Tibial artery (tissue), 4 donors: ENCODE results near the gene ANAPC16.
"Not testable (repeated sequence)": the region's sequence is repeated elsewhere in the genome, so short reads cannot be mapped to it uniquely, and the experiment has no call there.

Experiments used
- DNase-seq, 2 donors: peaks; one replicate each; pipeline ENCODE4 v3.0.0-alpha.2; 2019
- H3K27ac ChIP-seq, 2 donors: fragments of 200-600 bp; sonication (generic) in 1 of 2; 1 replicate in 1 of 2; 2 replicates in 1 of 2; pipeline ENCODE4 v1.5.1; 2018 to 2019; ENCODE audit warnings: mild to moderate bottlenecking in 1 of 2
- H3K27me3 ChIP-seq, 2 donors: fragments of 200-600 bp; sonication (generic) in 1 of 2; one replicate each; pipeline versions ENCODE4 v1.5.1 to v1.6.0; 2016 to 2019
- H3K36me3 ChIP-seq, 3 donors: fragments of 200-600 bp; sonication (generic) in 2 of 3; one replicate each; pipeline ENCODE4 v1.5.1; 2016 to 2019; ENCODE audit warnings: mild to moderate bottlenecking in 2 of 3
- H3K4me1 ChIP-seq, 4 donors: fragments of 200-600 bp; sonication (generic) in 2 of 4; 1 replicate in 3 of 4; 2 replicates in 1 of 4; pipeline ENCODE4 v1.5.1; 2016 to 2019
- H3K4me3 ChIP-seq, 2 donors: fragments of 200-600 bp; sonication (generic) in 1 of 2; 1 replicate in 1 of 2; 2 replicates in 1 of 2; pipeline ENCODE4 v1.5.1; 2018 to 2019; ENCODE audit warnings: mild to moderate bottlenecking in 2 of 2
- H3K9me3 ChIP-seq, 3 donors: fragments of 200-600 bp; sonication (generic) in 1 of 3; one replicate each; pipeline ENCODE4 v1.5.1; 2016 to 2019
- CTCF ChIP-seq, 2 experiments: fragments of 200-600 bp in 1 of 2; fragments of 450-650 bp in 1 of 2; IDR thresholded peaks; one replicate each; pipeline ENCODE4 v1.5.1; 2017 to 2019; ENCODE audit warnings: antibody characterized with exemption in 2 of 2, mild to moderate bottlenecking in 1 of 2, moderate library complexity in 1 of 2
- intact Hi-C: fragments of 100-400 bp; cut with DNase I; formaldehyde crosslinking; loops from one replicate; pipeline ENCODE4 v1.15.0; 2023; ENCODE audit warnings: low total_unique reads

ANAPC16 gene

GRCh38 chr10:72244573-72245038 is 28.8 kb downstream of the ANAPC16 start:
- intact Hi-C loops, result loop anchor here (10.0 kb wide), 1 partner anchor 260 kb away; no protein-coding TSS in a partner anchor
- H3K9me3 ChIP-seq, result no peaks in the 10 kb centered on the region
- H3K4me1 ChIP-seq, result peaks cover 7 to 83% (median 75%) of the 10 kb centered on the region in 4 donors
- H3K27me3 ChIP-seq, result no peaks in the 10 kb centered on the region
- TF ChIP-seq CTCF (IDR thresholded peaks at IDR 0.05), result no peak
- H3K36me3 ChIP-seq, result no peaks in the 10 kb centered on the region
- H3K27ac ChIP-seq, result peak overlapping the region; percentile 85 to 91
- no peak for DNase-seq
- H3K4me3 ChIP-seq, result no peak overlapping the region

- H3K36me3 ChIP-seq, result no peaks in the 10 kb centered on the region
- no peaks in the 10 kb centered on the region for H3K9me3 ChIP-seq
- no peaks in the 10 kb centered on the region for H3K27me3 ChIP-seq
- intact Hi-C loops, result loop anchor here (10.0 kb wide), 1 partner anchor 261 kb away; no protein-coding TSS in a partner anchor
- TF ChIP-seq CTCF (IDR thresholded peaks at IDR 0.05), result no peak
- no peak overlapping the region for H3K4me3 ChIP-seq
- peak overlapping the region; percentile 85 to 91 for H3K27ac ChIP-seq
- peaks cover 7 to 98% (median 88%) of the 10 kb centered on the region in 4 donors for H3K4me1 ChIP-seq
- no peak for DNase-seq
These were observed 30.2 kb downstream of the ANAPC16 start for GRCh38 chr10:72245949-72246525.

- H3K4me1 ChIP-seq, result peaks cover 11 to 99% (median 85%) of the 10 kb centered on the region in 4 donors
- peak overlapping the region; percentile 85 to 91 for H3K27ac ChIP-seq
- peak overlapping the region; percentile 28 to 37 for H3K4me3 ChIP-seq
- no peak for TF ChIP-seq CTCF (IDR thresholded peaks at IDR 0.05)
- no peaks in the 10 kb centered on the region for H3K27me3 ChIP-seq
- H3K36me3 ChIP-seq, result no peaks in the 10 kb centered on the region
- peak; percentile 93 to 97 for DNase-seq
- intact Hi-C loops, result loop anchor here (2.0 to 10.0 kb wide), 2 partner anchors 24 to 264 kb away; partner anchors contain the start of gene DDIT4
- no peaks in the 10 kb centered on the region for H3K9me3 ChIP-seq
These were observed 32.8 kb downstream of the ANAPC16 start for GRCh38 chr10:72248468-72249151.

GRCh38 chr10:72249176-72249862 is 33.5 kb downstream of the ANAPC16 start:
- DNase-seq, H3K36me3 ChIP-seq, H3K27me3 ChIP-seq, H3K9me3 ChIP-seq: not testable (repeated sequence)
- intact Hi-C loops, result loop anchor here (2.0 to 10.0 kb wide), 2 partner anchors 23 to 265 kb away; partner anchors contain the start of gene DDIT4
- H3K4me3 ChIP-seq, result peak overlapping the region in 1 of 2 donors; percentile 37
- H3K27ac ChIP-seq, result peak overlapping the region; percentile 85 to 91
- H3K4me1 ChIP-seq, result peaks cover 12 to 99% (median 85%) of the 10 kb centered on the region in 4 donors

- peak overlapping the region; percentile 85 to 91 for H3K27ac ChIP-seq
- DNase-seq, result peak; percentile 87 to 90
- H3K9me3 ChIP-seq, result no peaks in the 10 kb centered on the region
- no peak overlapping the region for H3K4me3 ChIP-seq
- H3K36me3 ChIP-seq, result no peaks in the 10 kb centered on the region
- no peaks in the 10 kb centered on the region for H3K27me3 ChIP-seq
- no peak for TF ChIP-seq CTCF (IDR thresholded peaks at IDR 0.05)
- peaks cover 17 to 99% (median 84%) of the 10 kb centered on the region in 4 donors for H3K4me1 ChIP-seq
- intact Hi-C loops, result loop anchor here (5.0 kb wide), 1 partner anchor 67 kb away; no protein-coding TSS in a partner anchor
These were observed 34.9 kb downstream of the ANAPC16 start for GRCh38 chr10:72250666-72251065.
